Measurements from ENCODE around the gene GUF1. TPM values are rescaled to one million over a fixed set of nuclear protein-coding genes. Genes with fewer than 3 reads are reported as not detected.

Gene GUF1
- total RNA-seq, 2 donors from 2014 or later: 17.8 to 28.7 TPM

GRCh38 chr4:44701037-44701436 is 22.8 kb downstream of the GUF1 start:
- DNase-seq: no peak
- Histone ChIP-seq H3K4me3 (no peak overlapping the region), H3K4me1 (no peaks in the 10 kb centered on the region), H3K9ac (ENCODE audit: low read depth in 2 of 2, low read length in 2 of 2) (no peak overlapping the region), H3K36me3 (peaks cover 17% of the 10 kb centered on the region), H3K27ac (no peak overlapping the region), H3K27me3 (no peaks in the 10 kb centered on the region), H3K9me3 (no peaks in the 10 kb centered on the region)
- intact Hi-C loops (cut with DNase I): no loop called here
- TF ChIP-seq CTCF (IDR thresholded peaks at IDR 0.05): no peak

GRCh38 chr4:44704673-44705072 is 26.5 kb downstream of the GUF1 start:
- no peak for DNase-seq
- peaks cover 6% of the 10 kb centered on the region for H3K36me3 ChIP-seq
- no peak overlapping the region for H3K4me3 ChIP-seq
- H3K9me3 ChIP-seq: no peaks in the 10 kb centered on the region
- no peaks in the 10 kb centered on the region for H3K4me1 ChIP-seq
- H3K27me3 ChIP-seq: no peaks in the 10 kb centered on the region
- TF ChIP-seq CTCF (IDR thresholded peaks at IDR 0.05): no peak
- intact Hi-C loops (cut with DNase I): no loop called here
- no peak overlapping the region for H3K9ac ChIP-seq (ENCODE audit: low read depth in 2 of 2, low read length in 2 of 2)
- no peak overlapping the region for H3K27ac ChIP-seq

GRCh38 chr4:44713125-44713524 is 34.9 kb downstream of the GUF1 start:
- no peak for TF ChIP-seq CTCF (IDR thresholded peaks at IDR 0.05)

GRCh38 chr4:44716597-44716996 is 38.4 kb downstream of the GUF1 start:
- Histone ChIP-seq H3K36me3 (no peaks in the 10 kb centered on the region), H3K9me3 (no peaks in the 10 kb centered on the region), H3K27ac (no peak overlapping the region), H3K4me3 (no peak overlapping the region), H3K4me1 (no peaks in the 10 kb centered on the region), H3K9ac (ENCODE audit: low read depth in 2 of 2, low read length in 2 of 2) (no peak overlapping the region), H3K27me3 (no peaks in the 10 kb centered on the region)
- intact Hi-C loops (cut with DNase I): no loop called here
- no peak for TF ChIP-seq CTCF (IDR thresholded peaks at IDR 0.05)
- DNase-seq: no peak

More at GRCh38 chr4:44713125-44713524, 34.9 kb downstream of the GUF1 start:
- Histone ChIP-seq H3K4me3 (no peak overlapping the region), H3K9ac (ENCODE audit: low read depth in 2 of 2, low read length in 2 of 2) (no peak overlapping the region), H3K4me1 (no peaks in the 10 kb centered on the region), H3K9me3 (no peaks in the 10 kb centered on the region), H3K36me3 (no peaks in the 10 kb centered on the region), H3K27ac (no peak overlapping the region), H3K27me3 (no peaks in the 10 kb centered on the region)
- DNase-seq: no peak
- intact Hi-C loops (cut with DNase I): no loop called here

- intact Hi-C loops (cut with DNase I): no loop called here
- Histone ChIP-seq H3K27me3 (no peaks in the 10 kb centered on the region), H3K9ac (ENCODE audit: low read depth in 2 of 2, low read length in 2 of 2) (no peak overlapping the region), H3K9me3 (no peaks in the 10 kb centered on the region), H3K4me1 (no peaks in the 10 kb centered on the region), H3K27ac (no peak overlapping the region), H3K36me3 (no peaks in the 10 kb centered on the region), H3K4me3 (no peak overlapping the region)
- no peak for TF ChIP-seq CTCF (IDR thresholded peaks at IDR 0.05)
- no peak for DNase-seq
Observed at GRCh38 chr4:44720371-44720770, 42.2 kb downstream of the GUF1 start.

GRCh38 chr4:44722001-44722400 is 43.8 kb downstream of the GUF1 start:
- Histone ChIP-seq H3K4me3 (no peak overlapping the region), H3K9me3 (no peaks in the 10 kb centered on the region), H3K27ac (no peak overlapping the region), H3K36me3 (no peaks in the 10 kb centered on the region), H3K27me3 (no peaks in the 10 kb centered on the region), H3K9ac (ENCODE audit: low read depth in 2 of 2, low read length in 2 of 2) (no peak overlapping the region), H3K4me1 (no peaks in the 10 kb centered on the region)
- DNase-seq: no peak
- intact Hi-C loops (cut with DNase I): no loop called here
- no peak for TF ChIP-seq CTCF (IDR thresholded peaks at IDR 0.05)

Data from colonic mucosa (tissue), 4 donors.